GM04503 (cell line): ENCODE results near the gene TRIM62.

Source experiments
- DNase-seq: peaks from one replicate; pipeline ENCODE4 v3.0.0-alpha.2; 2012; ENCODE audit warnings: low read depth

The TRIM62 gene

GRCh38 chr1:33181921-33182341, at the start of gene TRIM62:
Gene TRIM62 (minus strand): TSS chr1:33182043. CDS start chr1:33181432, 611 bp downstream.
- DNase-seq: no peak

- no peak for DNase-seq
Measured at GRCh38 chr1:33231166-33231565, 49.3 kb upstream of the TRIM62 start.

- DNase-seq: peak; percentile 81
Measured at GRCh38 chr1:33228935-33229487, 47.2 kb upstream of the TRIM62 start.

GRCh38 chr1:33225586-33225985, 43.7 kb upstream of the TRIM62 start:
- DNase-seq: no peak

- DNase-seq: no peak
Measured at GRCh38 chr1:33224166-33224707, 42.4 kb upstream of the TRIM62 start.

- DNase-seq: no peak
Measured at GRCh38 chr1:33222381-33222780, 40.5 kb upstream of the TRIM62 start.

GRCh38 chr1:33221385-33221758, 39.5 kb upstream of the TRIM62 start:
- no peak for DNase-seq

- DNase-seq: no peak
Measured at GRCh38 chr1:33220676-33221384, 39.0 kb upstream of the TRIM62 start.

- no peak for DNase-seq
Measured at GRCh38 chr1:33219886-33220661, 38.2 kb upstream of the TRIM62 start.

GRCh38 chr1:33211972-33212371, 30.1 kb upstream of the TRIM62 start:
- no peak for DNase-seq

- DNase-seq: no peak
Measured at GRCh38 chr1:33206340-33206739, 24.5 kb upstream of the TRIM62 start.

GRCh38 chr1:33195556-33195955, 13.7 kb upstream of the TRIM62 start:
- no peak for DNase-seq

- no peak for DNase-seq
Measured at GRCh38 chr1:33191731-33192275, 10.0 kb upstream of the TRIM62 start.

GRCh38 chr1:33190701-33191100, 8.9 kb upstream of the TRIM62 start:
- DNase-seq: no peak

- no peak for DNase-seq
Measured at GRCh38 chr1:33188572-33189275, 6.9 kb upstream of the TRIM62 start.

- DNase-seq: no peak
Measured at GRCh38 chr1:33186936-33187335, 5.1 kb upstream of the TRIM62 start.

GRCh38 chr1:33185541-33185940, 3.7 kb upstream of the TRIM62 start:
- no peak for DNase-seq

GRCh38 chr1:33183306-33183705, 1.5 kb upstream of the TRIM62 start:
- no peak for DNase-seq

GRCh38 chr1:33182896-33183295, 1.1 kb upstream of the TRIM62 start:
- DNase-seq: no peak

GRCh38 chr1:33182401-33182841, 578 bp upstream of the TRIM62 start:
- DNase-seq: no peak

- DNase-seq: no peak
Measured at GRCh38 chr1:33180911-33181890, 642 bp downstream of the TRIM62 start.
